GM12801 (cell line): ENCODE results near the gene ZNF324.

Source experiments
- TF ChIP-seq, protein P1 (sequence below): IDR thresholded peaks from one replicate; pipeline ENCODE4 v1.5.1; 2011; ENCODE audit warnings: control low read depth; ENCODE audit not compliant: insufficient read length; ENCODE audit errors: extremely low read depth

Gene ZNF324

DNA sequence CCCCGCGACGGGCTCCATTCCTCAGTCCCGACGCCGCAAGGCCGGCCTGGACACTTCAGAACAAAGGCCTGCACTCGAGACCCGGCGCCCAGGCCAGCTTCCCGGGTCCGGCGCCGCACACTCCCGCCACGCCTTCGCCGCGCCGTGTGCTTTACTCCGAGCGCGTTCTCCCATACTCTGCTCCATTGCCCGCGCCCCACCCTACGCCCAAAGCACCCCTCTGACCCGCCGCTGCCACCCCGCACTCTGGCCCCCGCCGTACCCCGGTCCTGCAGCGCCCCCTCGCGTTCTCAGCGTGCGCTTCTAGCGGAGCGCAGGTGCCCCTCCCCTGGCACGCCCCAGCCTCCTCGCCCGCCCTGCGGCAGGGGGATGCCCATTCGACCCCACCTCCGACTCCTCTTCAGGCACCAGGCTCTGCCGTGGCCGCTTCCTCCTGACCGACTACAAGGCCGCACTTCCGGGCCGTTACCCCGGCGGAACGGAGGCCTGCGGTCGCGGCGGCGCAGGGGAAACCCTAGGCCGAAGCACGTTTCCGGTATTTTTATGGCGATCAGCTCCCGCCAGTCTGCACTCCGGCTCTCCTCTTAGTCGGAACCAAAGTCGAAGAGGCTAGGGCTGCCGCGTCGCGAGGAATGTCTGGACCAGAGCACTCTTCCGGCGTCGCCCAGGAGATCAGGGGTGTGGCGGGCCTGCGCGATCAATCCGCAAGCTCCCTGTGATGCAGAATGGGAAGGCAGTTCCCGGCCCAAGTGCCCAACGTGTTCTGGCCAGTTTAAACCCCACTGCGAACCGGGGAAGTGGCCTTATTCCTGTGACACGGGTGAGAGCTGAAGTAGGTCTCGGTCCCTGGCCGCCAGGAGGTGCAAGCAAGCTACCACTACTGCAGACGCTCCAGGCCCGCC, 52.7 kb downstream of the ZNF324 start, which contains the start of gene ZBTB45:
Gene ZBTB45, minus strand, starts transcription at position 456 of the 902 bp plus-strand sequence. CDS start 2,137 bp downstream, outside the sequence.
- TF ChIP-seq, protein P1, sequence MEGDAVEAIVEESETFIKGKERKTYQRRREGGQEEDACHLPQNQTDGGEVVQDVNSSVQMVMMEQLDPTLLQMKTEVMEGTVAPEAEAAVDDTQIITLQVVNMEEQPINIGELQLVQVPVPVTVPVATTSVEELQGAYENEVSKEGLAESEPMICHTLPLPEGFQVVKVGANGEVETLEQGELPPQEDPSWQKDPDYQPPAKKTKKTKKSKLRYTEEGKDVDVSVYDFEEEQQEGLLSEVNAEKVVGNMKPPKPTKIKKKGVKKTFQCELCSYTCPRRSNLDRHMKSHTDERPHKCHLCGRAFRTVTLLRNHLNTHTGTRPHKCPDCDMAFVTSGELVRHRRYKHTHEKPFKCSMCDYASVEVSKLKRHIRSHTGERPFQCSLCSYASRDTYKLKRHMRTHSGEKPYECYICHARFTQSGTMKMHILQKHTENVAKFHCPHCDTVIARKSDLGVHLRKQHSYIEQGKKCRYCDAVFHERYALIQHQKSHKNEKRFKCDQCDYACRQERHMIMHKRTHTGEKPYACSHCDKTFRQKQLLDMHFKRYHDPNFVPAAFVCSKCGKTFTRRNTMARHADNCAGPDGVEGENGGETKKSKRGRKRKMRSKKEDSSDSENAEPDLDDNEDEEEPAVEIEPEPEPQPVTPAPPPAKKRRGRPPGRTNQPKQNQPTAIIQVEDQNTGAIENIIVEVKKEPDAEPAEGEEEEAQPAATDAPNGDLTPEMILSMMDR: no peak

DNA sequence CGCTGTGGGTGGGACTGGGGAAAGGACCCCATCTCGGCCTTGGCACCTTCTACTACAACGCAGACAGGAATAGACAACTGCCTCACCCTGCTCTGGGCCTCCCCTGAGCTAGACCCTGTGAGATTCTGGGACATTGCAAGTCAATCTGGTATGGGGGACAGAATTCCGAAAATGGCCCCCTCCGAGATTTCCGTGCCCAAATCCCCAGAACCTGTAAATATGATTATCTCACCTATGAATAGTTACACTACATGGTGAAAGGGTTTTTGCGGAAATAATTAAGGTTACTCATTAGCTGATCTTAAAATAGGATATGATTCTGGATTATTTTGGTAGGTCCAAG, 53.3 kb downstream of the ZNF324 start:
- TF ChIP-seq, protein P1: no peak

DNA sequence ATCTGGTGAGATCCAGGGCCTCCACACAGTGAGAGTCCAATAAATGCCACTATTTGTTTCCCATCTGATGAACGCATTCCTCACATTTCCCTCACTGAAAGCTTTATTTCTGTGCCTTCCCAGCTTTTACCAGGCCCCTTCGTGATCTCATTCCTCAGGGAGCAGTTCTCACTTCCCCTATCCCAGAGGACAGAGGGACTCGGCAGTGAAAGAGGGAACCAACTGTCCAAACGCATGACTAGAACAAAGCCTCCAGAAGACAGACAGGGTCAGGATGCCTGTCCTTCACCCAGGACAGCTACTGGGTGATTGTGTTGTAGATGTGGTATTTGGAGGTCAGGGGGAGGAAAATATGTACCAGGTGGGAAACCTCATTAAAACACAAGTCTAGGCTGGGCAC, 54.8 kb downstream of the ZNF324 start:
- TF ChIP-seq, protein P1: no peak

DNA sequence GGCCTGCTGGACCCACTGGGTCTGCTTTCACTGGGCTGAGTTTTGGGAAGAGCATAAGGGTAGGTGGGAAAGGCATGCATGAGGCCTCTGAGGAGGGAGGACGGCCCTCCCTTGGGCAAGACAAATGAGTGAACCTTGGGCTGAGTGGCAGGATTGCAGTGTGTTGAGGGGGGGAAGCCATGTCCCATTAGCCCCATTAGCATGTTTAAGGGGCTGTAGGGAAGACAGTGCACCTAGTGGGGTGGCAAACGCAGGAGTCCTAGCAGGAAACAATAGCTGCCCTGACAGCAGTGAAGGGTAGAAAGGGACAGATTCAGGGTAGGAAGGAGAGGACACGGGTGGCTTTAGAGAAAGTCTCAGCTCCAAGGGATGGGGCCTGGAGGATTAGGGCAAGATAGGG, 55.8 kb downstream of the ZNF324 start:
- TF ChIP-seq, protein P1: no peak
